WERI-Rb-1 (cell line): ENCODE results near the gene ESPL1.

Experiments
- DNase-seq: peaks from one replicate; pipeline ENCODE4 v3.0.0-alpha.2; 2020
- H3K27ac ChIP-seq: fragments of 250-450 bp; sonication (Bioruptor Pico); 2 replicates; pipeline ENCODE4 v1.5.1; 2020; ENCODE audit warnings: mild to moderate bottlenecking, moderate library complexity
- H3K27me3 ChIP-seq: fragments of 250-450 bp; sonication (Bioruptor Pico); 2 replicates; pipeline ENCODE4 v1.5.1; 2021; ENCODE audit warnings: mild to moderate bottlenecking, low read depth, moderate library complexity; ENCODE audit not compliant: insufficient read depth, severe bottlenecking
- H3K36me3 ChIP-seq: fragments of 250-450 bp; sonication (Bioruptor Pico); 2 replicates; pipeline ENCODE4 v1.5.1; 2020; ENCODE audit warnings: mild to moderate bottlenecking, moderate library complexity
- H3K4me3 ChIP-seq: 2 replicates; pipeline ENCODE4 v1.5.1; 2011; ENCODE audit warnings: low read depth, mild to moderate bottlenecking, control low read depth, low read length
- H3K9me3 ChIP-seq: fragments of 250-450 bp; sonication (Bioruptor Pico); 2 replicates; pipeline ENCODE4 v1.5.1; 2021; ENCODE audit warnings: mild to moderate bottlenecking, moderate library complexity; ENCODE audit not compliant: severe bottlenecking
- TF ChIP-seq, protein P1 (sequence below): IDR thresholded peaks from 2 replicates; pipeline ENCODE4 v1.5.1; 2011; ENCODE audit warnings: low read depth, mild to moderate bottlenecking, control low read depth, inconsistent platforms, low read length

Gene ESPL1

DNA sequence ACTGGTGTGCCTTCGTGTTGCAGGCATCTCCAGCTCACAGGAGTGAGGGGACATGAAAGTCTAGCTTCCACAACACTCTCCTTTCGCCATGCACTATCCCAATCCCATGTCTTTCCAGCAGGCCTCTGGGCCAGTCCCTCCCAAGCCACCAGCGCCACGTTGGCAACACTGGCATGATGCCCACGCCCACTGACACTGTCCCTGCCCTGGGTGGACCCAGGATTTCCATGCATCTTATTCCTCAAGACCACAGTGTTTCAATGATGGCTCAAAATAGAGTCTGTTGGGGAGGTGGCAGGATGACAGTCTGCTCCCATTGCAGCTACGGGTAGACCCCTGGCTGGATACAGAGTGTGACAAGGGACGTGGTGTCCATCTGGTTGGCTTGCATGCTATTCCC is 65.7 kb downstream of the ESPL1 start:
- DNase-seq: no peak
- H3K27ac ChIP-seq: no peak overlapping the region
- no peak overlapping the region for H3K4me3 ChIP-seq
- no peaks in the 10 kb centered on the region for H3K9me3 ChIP-seq
- H3K27me3 ChIP-seq: no peaks in the 10 kb centered on the region
- TF ChIP-seq, protein P1, sequence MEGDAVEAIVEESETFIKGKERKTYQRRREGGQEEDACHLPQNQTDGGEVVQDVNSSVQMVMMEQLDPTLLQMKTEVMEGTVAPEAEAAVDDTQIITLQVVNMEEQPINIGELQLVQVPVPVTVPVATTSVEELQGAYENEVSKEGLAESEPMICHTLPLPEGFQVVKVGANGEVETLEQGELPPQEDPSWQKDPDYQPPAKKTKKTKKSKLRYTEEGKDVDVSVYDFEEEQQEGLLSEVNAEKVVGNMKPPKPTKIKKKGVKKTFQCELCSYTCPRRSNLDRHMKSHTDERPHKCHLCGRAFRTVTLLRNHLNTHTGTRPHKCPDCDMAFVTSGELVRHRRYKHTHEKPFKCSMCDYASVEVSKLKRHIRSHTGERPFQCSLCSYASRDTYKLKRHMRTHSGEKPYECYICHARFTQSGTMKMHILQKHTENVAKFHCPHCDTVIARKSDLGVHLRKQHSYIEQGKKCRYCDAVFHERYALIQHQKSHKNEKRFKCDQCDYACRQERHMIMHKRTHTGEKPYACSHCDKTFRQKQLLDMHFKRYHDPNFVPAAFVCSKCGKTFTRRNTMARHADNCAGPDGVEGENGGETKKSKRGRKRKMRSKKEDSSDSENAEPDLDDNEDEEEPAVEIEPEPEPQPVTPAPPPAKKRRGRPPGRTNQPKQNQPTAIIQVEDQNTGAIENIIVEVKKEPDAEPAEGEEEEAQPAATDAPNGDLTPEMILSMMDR: no peak
- H3K36me3 ChIP-seq: no peaks in the 10 kb centered on the region

DNA sequence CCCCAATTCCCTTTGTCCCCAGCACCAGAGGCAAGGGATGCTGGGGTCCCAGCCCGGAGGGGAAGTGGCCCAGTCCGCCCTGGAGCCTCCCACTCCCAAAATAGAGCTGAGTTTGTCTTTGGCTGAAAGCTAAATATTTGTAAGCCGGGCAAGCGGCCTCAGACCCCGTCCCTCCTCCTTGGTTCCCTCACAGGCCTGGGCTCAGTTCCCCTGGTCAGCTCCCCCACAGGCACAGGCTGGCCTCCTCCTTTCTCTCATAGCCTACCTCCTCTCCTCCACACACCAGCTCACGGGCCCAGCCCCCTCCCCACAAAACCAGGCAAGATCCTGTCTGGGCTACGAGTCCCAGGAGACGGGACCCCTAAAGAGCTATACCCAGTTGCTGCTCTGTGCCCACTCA is 66.7 kb downstream of the ESPL1 start:
- no peak for DNase-seq
- H3K27me3 ChIP-seq: no peaks in the 10 kb centered on the region
- H3K36me3 ChIP-seq: no peaks in the 10 kb centered on the region
- H3K9me3 ChIP-seq: no peaks in the 10 kb centered on the region
- TF ChIP-seq, protein P1: no peak
- no peak overlapping the region for H3K4me3 ChIP-seq
- no peak overlapping the region for H3K27ac ChIP-seq

DNA sequence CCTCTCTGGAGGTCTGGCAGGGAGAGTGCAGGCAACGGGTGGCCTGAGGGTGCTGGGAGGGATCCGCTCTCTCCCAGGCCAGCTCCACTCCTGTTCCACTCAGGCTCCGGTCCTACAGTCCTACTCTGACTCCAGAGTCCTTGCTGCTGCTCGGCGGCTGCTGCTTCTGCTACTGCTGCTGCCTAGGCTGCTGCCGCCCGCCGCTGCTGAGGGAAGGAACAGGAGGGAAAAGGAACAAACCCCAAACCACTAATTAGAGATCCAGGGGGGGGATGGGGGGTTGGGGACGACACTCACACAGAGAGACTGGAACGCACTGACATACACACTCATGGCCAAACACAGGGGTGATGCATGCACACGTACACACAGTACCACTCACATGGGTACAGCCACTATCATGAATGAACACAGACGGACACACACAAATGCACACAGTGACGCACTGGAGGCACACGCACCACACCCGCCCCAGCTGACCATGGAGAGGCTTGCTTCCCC is 68.1 kb downstream of the ESPL1 start, which contains the start of gene SP7:
Gene SP7, minus strand, starts transcription at position 174 of the 501 bp plus-strand sequence. CDS start 708 bp downstream, outside the sequence.
- Histone ChIP-seq H3K27ac (no peak within 1 kb of the TSS), H3K36me3 (no peaks in the 10 kb centered on the region), H3K27me3 (no peaks in the 10 kb centered on the region), H3K9me3 (no peaks in the 10 kb centered on the region), H3K4me3 (no peak within 1 kb of the TSS)
- no peak for DNase-seq
- TF ChIP-seq, protein P1: no peak

DNA sequence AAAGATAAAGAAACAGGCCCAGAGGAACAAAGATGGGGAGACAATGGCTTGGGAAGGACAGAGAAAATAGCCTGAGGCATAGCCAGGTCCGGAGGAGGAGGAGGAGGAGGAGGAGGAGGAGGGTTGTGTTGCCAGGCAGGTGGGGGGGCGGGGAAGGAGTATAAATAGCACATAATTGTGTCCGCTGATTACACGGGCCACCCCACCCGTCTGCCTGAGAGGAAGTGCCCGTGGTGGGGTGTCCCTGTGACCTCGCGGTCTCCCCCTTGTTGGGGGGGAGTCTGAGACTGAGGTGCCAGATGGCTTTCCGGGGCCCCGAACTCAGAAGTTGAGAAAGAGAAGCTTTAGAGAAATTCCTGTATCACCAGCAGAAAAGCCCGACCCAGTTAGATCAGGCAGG is 69.9 kb downstream of the ESPL1 start:
- no peaks in the 10 kb centered on the region for H3K27me3 ChIP-seq
- TF ChIP-seq, protein P1: no peak
- DNase-seq: no peak

DNA sequence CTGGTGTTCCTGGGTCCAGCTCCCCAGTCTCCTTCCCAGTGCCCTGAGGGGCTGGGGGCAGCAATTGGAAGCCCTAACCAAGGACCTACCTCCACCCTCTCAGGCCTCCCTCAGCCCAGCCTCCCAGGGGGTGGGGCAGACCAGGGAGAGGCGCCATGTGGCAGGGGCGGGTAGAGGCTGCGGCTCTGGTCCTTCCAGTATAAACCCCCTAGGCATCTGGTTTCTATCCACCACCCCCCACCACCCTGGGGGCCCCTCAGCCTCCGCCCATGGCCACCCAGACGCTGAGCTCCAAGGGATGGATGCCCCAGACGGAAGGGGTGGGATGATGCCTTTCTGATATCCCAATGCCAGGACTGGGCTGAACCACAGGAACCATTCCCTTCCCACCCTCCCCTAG is 70.8 kb downstream of the ESPL1 start:
- Histone ChIP-seq H3K9me3 (no peaks in the 10 kb centered on the region), H3K27ac (no peak overlapping the region), H3K27me3 (no peaks in the 10 kb centered on the region), H3K4me3 (no peak overlapping the region), H3K36me3 (no peaks in the 10 kb centered on the region)
- peak; percentile 25 for DNase-seq
- TF ChIP-seq, protein P1: no peak

More for the DNA sequence above, 69.9 kb downstream of the ESPL1 start:
- H3K4me3 ChIP-seq: no peak overlapping the region
- no peaks in the 10 kb centered on the region for H3K9me3 ChIP-seq
- no peaks in the 10 kb centered on the region for H3K36me3 ChIP-seq
- no peak overlapping the region for H3K27ac ChIP-seq

DNA sequence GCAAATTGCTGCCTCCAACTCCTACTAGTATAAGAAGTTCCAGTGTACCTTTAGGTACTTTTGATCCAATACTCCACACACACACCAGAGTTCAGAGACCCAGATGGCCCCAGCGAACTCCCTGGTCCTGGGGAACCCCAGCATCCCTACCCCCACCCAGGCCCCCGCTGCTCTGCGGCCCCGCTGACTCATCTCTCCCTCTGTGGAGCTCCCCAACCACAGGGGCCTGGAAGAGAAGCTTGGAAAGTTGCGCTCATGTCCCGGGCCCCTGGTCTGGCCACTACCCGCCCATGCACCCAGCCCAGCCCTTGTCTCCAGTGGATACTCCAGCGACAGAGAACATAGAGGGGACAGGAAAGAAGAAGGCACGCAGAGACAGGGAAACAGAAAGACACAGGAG is 72.3 kb downstream of the ESPL1 start:
- DNase-seq: no peak
- Histone ChIP-seq H3K27me3 (no peaks in the 10 kb centered on the region), H3K27ac (no peak overlapping the region), H3K4me3 (no peak overlapping the region), H3K9me3 (no peaks in the 10 kb centered on the region), H3K36me3 (no peaks in the 10 kb centered on the region)
- TF ChIP-seq, protein P1: no peak
